Progenitor cell of endocrine pancreas (in vitro differentiated cells): Measurements from ENCODE around the gene PDS5B. TPM values are rescaled to one million over a fixed set of nuclear protein-coding genes. Genes with fewer than 3 reads are reported as not detected.

Experiments
- DNase-seq: peaks from one replicate; pipeline ENCODE4 v3.0.0; 2021; ENCODE audit warnings: low spot score; ENCODE audit not compliant: unreplicated experiment
- H3K27ac Mint-ChIP-seq: 2 replicates; pipeline ENCODE4 v1.8.0; 2021; ENCODE audit warnings: mild to moderate bottlenecking, moderate library complexity, mixed read lengths
- H3K27me3 Mint-ChIP-seq: 2 replicates; pipeline ENCODE4 v1.8.0; 2021; ENCODE audit warnings: mixed read lengths
- H3K36me3 Mint-ChIP-seq: 2 replicates; pipeline ENCODE4 v1.8.0; 2022; ENCODE audit warnings: mixed read lengths; ENCODE audit not compliant: insufficient read depth
- H3K4me1 Mint-ChIP-seq: 2 replicates; pipeline ENCODE4 v1.8.0; 2021; ENCODE audit warnings: low read depth, mixed read lengths
- H3K4me3 Mint-ChIP-seq: 2 replicates; pipeline ENCODE4 v1.8.0; 2021; ENCODE audit warnings: low read depth, mild to moderate bottlenecking, moderate library complexity, mixed read lengths
- H3K9me3 Mint-ChIP-seq: 2 replicates; pipeline ENCODE4 v1.8.0; 2021; ENCODE audit warnings: low read depth, mixed read lengths
- CTCF ChIP-seq: fragments of 200-600 bp; sonication (generic); IDR thresholded peaks from one replicate; pipeline ENCODE4 v1.5.0; 2021; ENCODE audit warnings: antibody characterized with exemption, mild to moderate bottlenecking; ENCODE audit not compliant: unreplicated experiment
- total RNA-seq: library from RNA; stranded (reverse); gene quantifications from 2 replicates; pipeline ENCODE4 v1.2.1, GENCODE V29; 2021

Gene PDS5B
- total RNA-seq, 1 donor from 2014 or later: 64.4 TPM

DNA sequence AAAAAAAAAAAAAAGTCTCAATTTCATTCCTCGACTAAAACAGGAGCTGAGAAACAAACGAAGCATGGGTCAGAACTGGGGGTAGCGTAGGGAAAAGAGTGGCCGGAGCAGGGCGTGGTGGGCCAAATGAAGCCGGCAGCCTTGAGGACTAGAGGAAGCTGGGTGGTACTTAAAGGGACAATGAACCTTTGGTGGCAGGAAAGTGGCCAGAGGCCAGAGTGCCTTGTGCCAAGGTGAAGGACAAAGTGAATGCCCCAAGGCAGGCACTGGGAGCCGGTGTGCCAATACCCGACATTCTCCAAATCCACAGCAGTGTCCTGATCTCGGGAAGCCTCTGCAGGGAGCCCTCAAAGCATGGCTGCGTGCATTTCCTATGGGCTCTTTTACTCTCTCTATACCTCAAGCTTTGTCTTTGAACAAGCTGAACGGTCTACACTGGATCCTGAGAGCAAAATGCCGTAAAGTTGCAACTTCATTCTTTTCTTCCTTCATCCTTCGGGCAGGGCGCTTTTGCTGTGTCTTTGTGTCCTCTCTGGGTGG is 235.0 kb downstream of the PDS5B start:
- H3K4me3 Mint-ChIP-seq: no peak overlapping the region
- TF ChIP-seq CTCF: no peak
- H3K9me3 Mint-ChIP-seq: peaks cover 3% of the 10 kb centered on the region
- no peak for DNase-seq
- peaks cover 10% of the 10 kb centered on the region for H3K4me1 Mint-ChIP-seq
- no peaks in the 10 kb centered on the region for H3K36me3 Mint-ChIP-seq
- no peaks in the 10 kb centered on the region for H3K27me3 Mint-ChIP-seq
- no peak overlapping the region for H3K27ac Mint-ChIP-seq

- Mint-ChIP-seq H3K4me3 (no peak overlapping the region), H3K4me1 (peaks cover 10% of the 10 kb centered on the region), H3K36me3 (no peaks in the 10 kb centered on the region), H3K27ac (peak overlapping the region; percentile 85), H3K27me3 (no peaks in the 10 kb centered on the region), H3K9me3 (no peaks in the 10 kb centered on the region)
- DNase-seq: no peak
- TF ChIP-seq CTCF: no peak
These were observed 236.5 kb downstream of the PDS5B start for GRCh38 chr13:32822771-32823170.

GRCh38 chr13:32823597-32823996 is 237.3 kb downstream of the PDS5B start:
- peaks cover 10% of the 10 kb centered on the region for H3K4me1 Mint-ChIP-seq
- no peak overlapping the region for H3K4me3 Mint-ChIP-seq
- TF ChIP-seq CTCF: no peak
- no peaks in the 10 kb centered on the region for H3K9me3 Mint-ChIP-seq
- no peaks in the 10 kb centered on the region for H3K36me3 Mint-ChIP-seq
- DNase-seq: no peak
- H3K27ac Mint-ChIP-seq: peak overlapping the region; percentile 1
- H3K27me3 Mint-ChIP-seq: no peaks in the 10 kb centered on the region

DNA sequence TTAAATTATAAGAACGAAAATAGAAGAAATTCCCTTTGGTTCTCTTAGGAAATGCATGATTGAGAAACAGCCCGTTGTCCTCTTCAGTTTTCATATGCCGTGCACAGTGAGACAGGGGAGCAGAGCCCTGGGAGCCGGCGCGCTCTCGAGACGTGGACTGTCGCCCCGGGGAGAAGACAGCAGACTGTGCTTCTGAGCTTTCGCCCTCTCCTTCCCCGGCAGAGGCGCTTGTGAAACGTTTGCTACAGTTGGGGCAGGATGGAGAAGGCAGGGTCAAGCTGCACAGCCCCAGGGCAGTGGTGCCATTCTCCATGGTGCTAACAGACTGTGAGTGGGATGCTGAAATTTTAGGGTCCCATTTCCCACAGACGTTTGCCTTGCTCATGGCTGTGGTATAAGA is 237.8 kb downstream of the PDS5B start:
- H3K27me3 Mint-ChIP-seq: no peaks in the 10 kb centered on the region
- no peak overlapping the region for H3K4me3 Mint-ChIP-seq
- TF ChIP-seq CTCF: no peak
- H3K36me3 Mint-ChIP-seq: no peaks in the 10 kb centered on the region
- H3K27ac Mint-ChIP-seq: no peak overlapping the region
- no peaks in the 10 kb centered on the region for H3K9me3 Mint-ChIP-seq
- no peak for DNase-seq
- H3K4me1 Mint-ChIP-seq: peaks cover 10% of the 10 kb centered on the region

DNA sequence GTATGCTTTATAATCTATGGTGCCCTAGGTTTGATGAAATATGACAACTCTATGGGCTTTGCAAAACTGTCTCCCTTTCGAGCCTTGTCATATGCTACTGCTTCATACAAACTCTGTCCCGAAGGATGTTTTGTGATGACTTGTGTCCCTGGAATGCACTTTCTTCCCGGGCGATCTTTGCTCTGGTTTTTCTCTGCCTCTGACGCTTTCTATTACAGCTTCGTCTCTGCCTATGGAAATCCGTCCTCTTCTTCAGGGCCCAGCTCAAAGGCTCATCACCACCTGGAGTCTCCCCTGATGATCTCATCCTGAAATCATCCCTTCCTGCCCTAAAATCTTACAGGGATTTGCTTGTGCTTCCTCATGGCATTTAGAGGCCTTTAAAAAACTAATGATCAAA is 238.4 kb downstream of the PDS5B start:
- H3K4me1 Mint-ChIP-seq: peaks cover 10% of the 10 kb centered on the region
- no peak for TF ChIP-seq CTCF
- no peak overlapping the region for H3K4me3 Mint-ChIP-seq
- DNase-seq: no peak
- no peaks in the 10 kb centered on the region for H3K9me3 Mint-ChIP-seq
- H3K36me3 Mint-ChIP-seq: no peaks in the 10 kb centered on the region
- no peaks in the 10 kb centered on the region for H3K27me3 Mint-ChIP-seq
- no peak overlapping the region for H3K27ac Mint-ChIP-seq
